HUDEP-2 (cell line): Measurements from ENCODE around the gene KCNJ6.

Source experiments
- DNase-seq, 76 experiments: peaks; one replicate each; lab custom pipeline; 2025; ENCODE audit not compliant: unreplicated experiment in 76 of 76; lab: John Stamatoyannopoulos, UW

Gene KCNJ6

DNA sequence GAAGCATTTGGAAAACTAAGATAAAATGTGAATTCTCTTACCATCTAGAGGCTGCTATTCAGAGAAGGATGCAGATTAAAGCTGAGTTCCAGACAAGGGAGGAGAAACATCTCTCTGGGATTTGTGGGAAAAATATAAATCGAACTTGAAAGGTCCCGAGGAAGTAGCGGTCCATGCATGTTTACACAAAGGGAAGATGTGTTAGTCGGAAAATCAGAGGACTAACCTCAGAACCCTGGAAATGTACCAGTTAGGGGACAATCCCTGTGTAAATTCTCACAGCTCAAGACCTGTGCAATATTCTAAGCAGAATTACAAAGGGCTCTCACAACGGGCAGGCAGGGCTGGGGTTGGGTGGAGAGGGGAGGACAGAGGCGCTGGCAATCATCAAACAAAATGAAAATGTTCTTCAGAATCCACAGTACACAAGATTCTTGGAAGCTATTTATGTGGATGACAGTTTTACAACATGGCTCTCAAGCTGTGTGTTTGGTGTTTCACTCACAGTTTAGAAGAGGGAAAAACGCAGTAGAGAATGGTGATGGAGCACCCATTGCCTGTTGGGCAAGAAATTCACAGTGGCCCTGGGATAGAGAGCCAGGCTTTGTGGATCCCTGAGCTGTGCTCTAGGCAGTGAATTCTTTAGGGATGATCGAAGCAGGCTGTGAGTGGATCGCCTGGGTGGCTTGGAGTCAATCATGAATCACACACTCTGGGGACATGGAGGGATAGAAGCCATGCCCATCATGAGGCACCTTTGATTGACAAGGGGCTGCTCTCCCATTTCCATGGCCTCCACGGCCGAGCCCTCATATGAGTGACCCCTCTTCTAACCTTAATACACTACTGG lies 47.6 kb downstream of the KCNJ6 start:
- no peak for DNase-seq

GRCh38 chr21:37866027-37866426 lies 50.2 kb downstream of the KCNJ6 start:
- no peak for DNase-seq

GRCh38 chr21:37865156-37865555 lies 51.1 kb downstream of the KCNJ6 start:
- no peak for DNase-seq

GRCh38 chr21:37863842-37864241 lies 52.4 kb downstream of the KCNJ6 start:
- no peak for DNase-seq

- peak in 3 of 76 experiments; percentile 9 to 20 (median 16) for DNase-seq
These were observed 53.7 kb downstream of the KCNJ6 start for GRCh38 chr21:37862536-37862935.

- DNase-seq = no peak
These were observed 54.7 kb downstream of the KCNJ6 start for GRCh38 chr21:37861561-37861960.

DNA sequence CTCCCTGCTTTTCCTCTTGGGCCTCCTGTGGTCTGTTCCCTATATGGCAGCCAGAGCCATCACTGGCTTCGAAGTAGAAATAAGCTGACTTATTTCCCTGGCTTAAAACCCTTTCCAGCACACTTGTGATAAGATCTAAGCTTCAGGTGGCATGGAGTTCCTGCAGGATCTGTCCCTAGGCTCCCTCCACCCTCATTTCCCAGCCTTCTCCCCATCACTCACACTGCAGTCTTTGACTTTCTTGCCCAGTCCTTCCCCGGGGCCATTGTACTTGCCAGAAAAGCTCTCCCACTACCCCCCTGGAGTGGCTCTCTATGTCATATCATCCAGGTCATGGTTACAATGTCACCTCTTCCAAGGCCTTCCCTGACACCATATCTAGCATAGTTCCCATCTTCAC lies 55.8 kb downstream of the KCNJ6 start:
- no peak for DNase-seq

DNA sequence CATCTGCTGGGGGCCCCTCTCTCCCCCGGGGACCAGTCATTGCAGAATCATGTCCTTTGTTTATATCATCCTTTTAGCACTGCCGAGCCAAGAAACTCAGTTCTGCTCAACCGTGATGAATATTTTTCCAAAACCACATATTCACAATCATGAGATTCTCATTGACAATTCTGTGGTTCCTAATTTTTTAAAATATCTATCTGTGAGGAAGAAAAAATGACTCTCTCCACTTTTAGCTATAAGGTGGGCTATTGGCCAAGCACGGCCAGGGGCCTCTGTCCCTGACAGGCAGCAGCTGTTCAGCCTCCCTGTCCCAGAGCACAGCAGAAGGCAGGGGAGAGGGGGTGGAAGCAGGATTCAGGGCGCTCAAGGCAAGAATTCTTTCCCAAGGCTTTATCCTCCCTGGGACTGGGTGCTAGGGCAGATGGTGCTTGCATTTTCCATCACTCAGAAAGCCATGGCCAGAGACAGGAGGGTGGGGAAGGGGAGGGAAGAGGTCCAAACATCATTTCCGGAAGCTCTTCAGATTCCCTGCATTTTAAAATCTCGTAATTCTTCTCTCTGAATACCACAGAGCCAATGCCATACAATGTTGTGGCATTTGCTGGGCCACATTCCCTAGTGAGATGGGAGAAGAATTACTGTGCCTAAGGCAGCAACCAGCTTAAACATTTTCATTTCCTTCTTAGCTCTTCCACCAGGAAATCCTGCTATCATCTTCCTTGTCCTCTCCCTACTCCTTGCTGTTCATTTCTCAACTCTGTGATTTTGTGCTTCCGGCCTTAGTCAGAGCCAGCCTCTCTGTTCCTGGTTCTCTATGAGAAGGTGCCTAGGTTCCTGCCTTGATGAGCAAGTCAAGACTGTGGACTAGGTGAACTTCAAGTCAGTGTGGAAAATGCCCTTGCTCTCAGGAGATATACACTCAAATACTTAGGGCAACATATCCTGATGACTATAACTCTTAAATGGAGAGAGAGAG lies 60.3 kb downstream of the KCNJ6 start:
- DNase-seq = no peak

GRCh38 chr21:37855271-37855646 lies 61.0 kb downstream of the KCNJ6 start:
- DNase-seq = no peak

GRCh38 chr21:37849506-37850102 lies 66.7 kb downstream of the KCNJ6 start:
- DNase-seq = no peak

- no peak for DNase-seq
These were observed 67.4 kb downstream of the KCNJ6 start for GRCh38 chr21:37848721-37849490.

- no peak for DNase-seq
These were observed 70.7 kb downstream of the KCNJ6 start for GRCh38 chr21:37845535-37845934.

GRCh38 chr21:37843191-37843590 lies 73.1 kb downstream of the KCNJ6 start:
- DNase-seq = no peak

DNA sequence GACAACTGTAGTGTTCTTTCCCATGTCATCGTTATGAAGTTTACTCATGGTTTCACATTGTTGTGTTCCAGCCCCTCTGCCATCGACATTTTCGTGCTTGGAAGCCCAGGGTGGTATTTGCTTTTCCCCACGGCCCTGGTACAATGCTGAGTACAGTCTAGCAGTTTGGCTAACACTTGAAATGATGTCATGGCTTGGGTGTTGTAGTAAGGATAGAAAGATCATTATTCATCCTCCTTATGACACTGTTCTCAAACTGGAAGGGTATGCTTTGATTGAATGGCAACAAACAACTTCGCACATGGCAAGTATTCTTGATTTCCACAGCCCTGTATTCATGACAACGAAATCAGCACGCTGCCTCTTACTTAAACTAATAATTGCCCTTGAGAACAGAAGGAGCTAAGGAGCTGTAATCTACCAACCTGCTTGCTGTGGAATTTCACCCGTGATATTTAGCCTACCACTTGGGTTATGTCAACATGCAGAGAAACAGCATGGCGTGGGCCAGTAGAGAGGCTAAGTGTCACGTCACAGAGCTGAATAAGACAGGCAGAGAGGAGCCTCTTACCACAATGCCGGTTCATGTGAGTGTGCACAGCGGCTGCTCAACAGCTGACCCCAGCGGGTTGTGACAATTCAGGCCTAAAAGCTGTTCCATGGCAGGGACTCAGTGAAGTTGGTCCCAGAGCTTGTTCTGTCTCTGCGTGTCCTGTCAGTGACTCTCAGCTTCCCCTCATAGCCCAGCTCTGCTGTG lies 73.9 kb downstream of the KCNJ6 start:
- no peak for DNase-seq

GRCh38 chr21:37837381-37837780 lies 78.9 kb downstream of the KCNJ6 start:
- DNase-seq = no peak

DNA sequence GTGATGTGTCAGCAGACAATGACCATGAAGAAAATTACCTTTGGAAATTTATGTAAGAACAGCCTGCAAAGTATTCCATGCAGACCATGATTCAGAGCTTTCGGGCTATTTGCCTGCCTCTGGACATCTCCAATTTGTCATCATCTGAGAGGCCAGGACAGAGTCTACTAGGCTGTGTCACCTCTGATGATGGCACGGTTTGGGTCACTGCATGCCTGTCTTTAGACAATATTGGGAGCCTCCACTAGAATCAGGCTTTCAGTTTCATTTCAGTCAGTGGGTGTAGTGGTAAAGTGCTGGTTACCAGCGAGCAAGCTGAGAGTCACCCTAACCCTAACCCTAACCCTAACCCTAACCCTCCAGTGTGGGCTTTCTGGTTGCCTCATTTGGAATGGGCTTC lies 80.8 kb downstream of the KCNJ6 start:
- DNase-seq = no peak

DNA sequence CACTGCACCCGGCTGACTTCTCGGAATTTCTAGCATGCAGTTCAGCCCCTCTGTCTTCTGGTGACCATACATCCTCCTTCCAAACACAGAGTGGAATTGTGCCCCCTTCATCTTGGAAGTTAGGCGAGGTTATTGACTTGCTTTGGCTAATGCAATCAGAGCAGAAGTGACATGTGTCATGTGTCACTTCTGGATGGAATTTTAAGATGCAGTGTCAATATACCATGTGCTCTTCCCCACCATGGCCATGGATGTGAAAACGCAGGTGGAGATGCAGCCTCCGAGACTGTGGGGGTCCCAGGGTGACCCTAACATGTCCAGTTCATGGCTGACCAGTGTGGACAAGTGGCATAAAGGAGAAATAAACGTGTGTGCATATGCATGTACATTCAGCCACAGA lies 83.0 kb downstream of the KCNJ6 start:
- no peak for DNase-seq

DNA sequence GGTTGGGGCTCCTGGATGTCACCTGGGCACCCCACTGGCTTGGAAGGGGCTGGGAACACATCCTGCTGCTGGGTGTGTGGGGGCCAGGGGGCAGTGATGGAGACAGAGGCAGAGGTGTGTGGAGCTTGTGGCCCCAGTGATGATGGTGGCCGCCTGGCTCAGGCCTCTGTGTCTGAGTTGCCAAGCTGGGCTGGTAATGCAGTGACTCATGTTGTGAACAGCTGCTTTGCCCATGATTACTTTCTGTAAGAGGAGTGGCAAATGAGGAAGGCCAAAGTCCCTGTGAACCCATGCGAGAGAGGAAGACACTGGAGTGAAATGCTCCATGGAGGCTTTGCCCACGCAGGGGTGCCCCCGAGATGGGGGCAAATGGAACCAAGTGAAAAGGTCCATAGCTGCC lies 86.8 kb downstream of the KCNJ6 start:
- DNase-seq = no peak

- DNase-seq = no peak
These were observed 87.3 kb downstream of the KCNJ6 start for GRCh38 chr21:37828991-37829390.

DNA sequence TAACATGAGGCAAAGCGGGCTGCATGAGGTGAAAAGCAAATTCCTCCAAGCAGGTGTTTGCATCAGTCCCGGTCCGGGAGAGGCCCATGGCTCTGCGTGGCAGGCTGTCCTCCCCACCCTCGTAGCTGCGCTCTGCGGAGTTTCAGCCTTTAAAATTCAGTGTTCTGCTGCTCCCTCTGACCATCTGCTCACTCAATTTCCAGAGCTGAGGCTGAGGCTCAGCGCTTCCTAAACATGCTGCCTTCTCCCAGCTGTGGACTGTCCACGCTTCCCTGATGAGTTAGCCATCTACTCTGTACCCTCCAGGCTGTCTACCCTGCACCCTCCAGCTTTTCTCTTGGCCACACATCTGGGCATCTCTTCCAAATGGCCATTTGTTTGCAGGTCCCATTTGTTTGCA lies 87.7 kb downstream of the KCNJ6 start:
- DNase-seq = no peak
